ENCODE data around the gene GMIP.

GMIP gene

GRCh38 chr19:19579533-19580361 lies 63.7 kb downstream of the GMIP start:
- no peak overlapping the region for H3K4me3 ChIP-seq (ENCODE audit: low read depth, low read length)
- TF ChIP-seq CTCF (IDR thresholded peaks at IDR 0.05; ENCODE audit: low read depth, low read length): no peak
